Measurements from ENCODE around the gene INKA1.
"Not testable (repeated sequence)": the region's sequence is repeated elsewhere in the genome, so short reads cannot be mapped to it uniquely, and the experiment has no call there.

Gene INKA1

GRCh38 chr3:49802719-49803464, at the start of gene INKA1:
TSS of gene INKA1 (plus strand) at chr3:49803261. CDS start at chr3:49803393, 132 bp downstream.
- H3K9me3 Mint-ChIP-seq, result no peaks in the 10 kb centered on the region
- H3K4me3 Mint-ChIP-seq, result peak within 1 kb of the TSS; percentile 81
- H3K27ac Mint-ChIP-seq, result peak within 1 kb of the TSS; percentile 29
- ATAC-seq (peak; percentile 88), DNase-seq (ENCODE audit: low spot score in 2 of 2) (peak; percentile 90 to 95)
- H3K36me3 Mint-ChIP-seq, result peaks cover 15% of the 10 kb centered on the region
- H3K4me1 Mint-ChIP-seq, result peaks cover 28% of the 10 kb centered on the region

- H3K4me3 Mint-ChIP-seq, result no peak overlapping the region
- peaks cover 11% of the 10 kb centered on the region for H3K36me3 Mint-ChIP-seq
- H3K4me1 Mint-ChIP-seq, result peaks cover 34% of the 10 kb centered on the region
- no peak overlapping the region for H3K27ac Mint-ChIP-seq
- H3K9me3 Mint-ChIP-seq, result no peaks in the 10 kb centered on the region
- ATAC-seq, result no peak
- DNase-seq (ENCODE audit: low spot score in 2 of 2), result no peak
Measured at GRCh38 chr3:49754536-49754935, 48.5 kb upstream of the INKA1 start.

GRCh38 chr3:49756036-49756435, 47.0 kb upstream of the INKA1 start:
- Mint-ChIP-seq H3K27ac (peak overlapping the region; percentile 77), H3K4me3 (no peak overlapping the region)

GRCh38 chr3:49757197-49757596, 45.9 kb upstream of the INKA1 start:
- no peak overlapping the region for H3K27ac Mint-ChIP-seq

More at GRCh38 chr3:49756036-49756435, 47.0 kb upstream of the INKA1 start:
- Mint-ChIP-seq H3K4me1 (peaks cover 31% of the 10 kb centered on the region), H3K36me3 (peaks cover 16% of the 10 kb centered on the region), H3K9me3 (no peaks in the 10 kb centered on the region)
- ATAC-seq, result no peak
- no peak for DNase-seq (ENCODE audit: low spot score in 2 of 2)

GRCh38 chr3:49759226-49759625, 43.8 kb upstream of the INKA1 start:
- Mint-ChIP-seq H3K27ac (peak overlapping the region; percentile 63), H3K9me3 (no peaks in the 10 kb centered on the region), H3K36me3 (peaks cover 32% of the 10 kb centered on the region), H3K4me1 (peaks cover 21% of the 10 kb centered on the region), H3K4me3 (no peak overlapping the region)
- no peak for ATAC-seq
- DNase-seq (ENCODE audit: low spot score in 2 of 2), result no peak

More at GRCh38 chr3:49757197-49757596, 45.9 kb upstream of the INKA1 start:
- ATAC-seq (no peak), DNase-seq (ENCODE audit: low spot score in 2 of 2) (no peak)
- H3K4me1 Mint-ChIP-seq, result peaks cover 31% of the 10 kb centered on the region
- H3K9me3 Mint-ChIP-seq, result no peaks in the 10 kb centered on the region
- no peak overlapping the region for H3K4me3 Mint-ChIP-seq
- H3K36me3 Mint-ChIP-seq, result peaks cover 16% of the 10 kb centered on the region

GRCh38 chr3:49761661-49762060, 41.4 kb upstream of the INKA1 start:
- no peak overlapping the region for H3K4me3 Mint-ChIP-seq
- H3K9me3 Mint-ChIP-seq, result no peaks in the 10 kb centered on the region
- peaks cover 19% of the 10 kb centered on the region for H3K4me1 Mint-ChIP-seq
- ATAC-seq (no peak), DNase-seq (ENCODE audit: low spot score in 2 of 2) (no peak)
- peaks cover 55% of the 10 kb centered on the region for H3K36me3 Mint-ChIP-seq
- no peak overlapping the region for H3K27ac Mint-ChIP-seq

GRCh38 chr3:49763981-49764380, 39.1 kb upstream of the INKA1 start:
- peaks cover 13% of the 10 kb centered on the region for H3K4me1 Mint-ChIP-seq
- peaks cover 55% of the 10 kb centered on the region for H3K36me3 Mint-ChIP-seq
- ATAC-seq (no peak), DNase-seq (ENCODE audit: low spot score in 2 of 2) (no peak)
- no peak overlapping the region for H3K27ac Mint-ChIP-seq
- no peak overlapping the region for H3K4me3 Mint-ChIP-seq
- no peaks in the 10 kb centered on the region for H3K9me3 Mint-ChIP-seq

- Mint-ChIP-seq H3K4me3 (no peak overlapping the region), H3K27ac (peak overlapping the region; percentile 23), H3K9me3 (no peaks in the 10 kb centered on the region), H3K4me1 (peaks cover 22% of the 10 kb centered on the region), H3K36me3 (peaks cover 29% of the 10 kb centered on the region)
- DNase-seq (ENCODE audit: low spot score in 2 of 2), result no peak
- ATAC-seq, result peak; percentile 50
Measured at GRCh38 chr3:49769286-49769915, 33.7 kb upstream of the INKA1 start.

GRCh38 chr3:49769926-49770325, 33.1 kb upstream of the INKA1 start:
- Mint-ChIP-seq H3K36me3 (peaks cover 24% of the 10 kb centered on the region), H3K9me3 (no peaks in the 10 kb centered on the region), H3K4me3 (no peak overlapping the region), H3K27ac (peak overlapping the region; percentile 23), H3K4me1 (peaks cover 17% of the 10 kb centered on the region)
- DNase-seq (ENCODE audit: low spot score in 2 of 2) (no peak), ATAC-seq (no peak)

- Mint-ChIP-seq H3K4me1 (peaks cover 14% of the 10 kb centered on the region), H3K36me3 (peaks cover 22% of the 10 kb centered on the region), H3K9me3 (no peaks in the 10 kb centered on the region), H3K4me3 (no peak overlapping the region), H3K27ac (no peak overlapping the region)
- ATAC-seq, result no peak
- DNase-seq (ENCODE audit: low spot score in 2 of 2), result no peak
Measured at GRCh38 chr3:49771340-49771938, 31.6 kb upstream of the INKA1 start.

GRCh38 chr3:49772703-49773102, 30.4 kb upstream of the INKA1 start:
- Mint-ChIP-seq H3K4me1 (peaks cover 14% of the 10 kb centered on the region), H3K9me3 (no peaks in the 10 kb centered on the region), H3K36me3 (peaks cover 32% of the 10 kb centered on the region), H3K4me3 (no peak overlapping the region), H3K27ac (peak overlapping the region; percentile 70)
- no peak for ATAC-seq
- DNase-seq (ENCODE audit: low spot score in 2 of 2), result no peak

GRCh38 chr3:49775538-49775937, 27.5 kb upstream of the INKA1 start:
- H3K9me3 Mint-ChIP-seq, result no peaks in the 10 kb centered on the region
- DNase-seq (ENCODE audit: low spot score in 2 of 2) (no peak), ATAC-seq (no peak)
- H3K4me1 Mint-ChIP-seq, result peaks cover 18% of the 10 kb centered on the region
- no peak overlapping the region for H3K27ac Mint-ChIP-seq
- H3K36me3 Mint-ChIP-seq, result peaks cover 50% of the 10 kb centered on the region
- H3K4me3 Mint-ChIP-seq, result no peak overlapping the region

- H3K4me1 Mint-ChIP-seq, result peaks cover 21% of the 10 kb centered on the region
- not testable (repeated sequence) for H3K27ac Mint-ChIP-seq; H3K4me3 Mint-ChIP-seq; H3K9me3 Mint-ChIP-seq; DNase-seq (ENCODE audit: low spot score in 2 of 2); ATAC-seq
- peaks cover 56% of the 10 kb centered on the region for H3K36me3 Mint-ChIP-seq
Measured at GRCh38 chr3:49776101-49776500, 27.0 kb upstream of the INKA1 start.

GRCh38 chr3:49779358-49780079, 23.5 kb upstream of the INKA1 start:
- DNase-seq (ENCODE audit: low spot score in 2 of 2) (no peak), ATAC-seq (no peak)
- Mint-ChIP-seq H3K36me3 (peaks cover 89% of the 10 kb centered on the region), H3K4me3 (no peak overlapping the region), H3K27ac (peak overlapping the region; percentile 58), H3K4me1 (peaks cover 26% of the 10 kb centered on the region), H3K9me3 (no peaks in the 10 kb centered on the region)

Data from stimulated activated effector memory CD8-positive, alpha-beta T cell treated with anti-CD3 and anti-CD28 coated beads, Interleukin-12 subunit alpha, Interleukin-12 subunit beta, amount 100 ng/mL, for 72 hours (primary cell).